GM20000 (cell line): ENCODE results near the gene EEF2.

Source experiments
- DNase-seq: peaks from one replicate; pipeline ENCODE4 v3.0.0; 2012; ENCODE audit warnings: low spot score
- TF ChIP-seq, protein P1 (sequence below): IDR thresholded peaks from 2 replicates; pipeline ENCODE4 v1.5.1; 2012; ENCODE audit warnings: mild to moderate bottlenecking, control low read depth; ENCODE audit errors: extremely low read depth, missing control alignments

EEF2 gene

DNA sequence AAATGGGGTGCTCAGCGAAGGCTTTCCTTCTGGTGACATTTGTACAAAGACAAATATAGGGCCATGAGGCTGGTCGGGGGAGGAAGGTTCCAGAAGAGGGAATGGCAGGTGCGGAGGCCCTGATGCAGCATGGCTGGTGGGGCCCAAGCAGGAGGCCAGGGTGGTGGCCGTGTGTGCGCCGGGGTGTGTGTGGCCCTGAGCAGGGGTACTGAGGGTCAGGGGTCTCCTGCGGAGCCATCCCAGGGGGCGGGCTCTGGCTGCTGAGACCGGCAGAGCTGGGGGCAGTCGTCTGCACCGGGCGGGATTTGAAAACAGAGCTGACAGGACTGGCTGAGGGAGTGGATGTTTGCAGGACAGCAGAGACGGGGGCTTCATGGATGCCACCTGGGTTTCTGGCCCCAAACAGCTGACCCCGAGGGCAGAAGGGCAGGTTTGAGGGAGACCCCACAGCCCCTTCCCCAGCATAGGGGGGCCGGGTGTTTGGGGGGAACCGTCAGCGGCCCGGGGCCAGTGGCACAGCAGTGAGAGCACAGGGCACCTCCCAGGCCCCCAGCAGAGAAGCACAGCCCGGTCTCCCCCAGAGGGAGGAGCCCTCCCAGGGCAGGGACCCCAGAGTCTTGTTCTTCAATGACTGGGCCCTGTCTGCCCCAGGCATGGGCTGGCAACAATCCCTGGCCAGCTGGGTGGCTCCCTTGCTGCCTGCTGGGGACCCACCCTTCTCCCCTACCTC lies 33.7 kb upstream of the EEF2 start:
- DNase-seq: no peak
- TF ChIP-seq, protein P1, sequence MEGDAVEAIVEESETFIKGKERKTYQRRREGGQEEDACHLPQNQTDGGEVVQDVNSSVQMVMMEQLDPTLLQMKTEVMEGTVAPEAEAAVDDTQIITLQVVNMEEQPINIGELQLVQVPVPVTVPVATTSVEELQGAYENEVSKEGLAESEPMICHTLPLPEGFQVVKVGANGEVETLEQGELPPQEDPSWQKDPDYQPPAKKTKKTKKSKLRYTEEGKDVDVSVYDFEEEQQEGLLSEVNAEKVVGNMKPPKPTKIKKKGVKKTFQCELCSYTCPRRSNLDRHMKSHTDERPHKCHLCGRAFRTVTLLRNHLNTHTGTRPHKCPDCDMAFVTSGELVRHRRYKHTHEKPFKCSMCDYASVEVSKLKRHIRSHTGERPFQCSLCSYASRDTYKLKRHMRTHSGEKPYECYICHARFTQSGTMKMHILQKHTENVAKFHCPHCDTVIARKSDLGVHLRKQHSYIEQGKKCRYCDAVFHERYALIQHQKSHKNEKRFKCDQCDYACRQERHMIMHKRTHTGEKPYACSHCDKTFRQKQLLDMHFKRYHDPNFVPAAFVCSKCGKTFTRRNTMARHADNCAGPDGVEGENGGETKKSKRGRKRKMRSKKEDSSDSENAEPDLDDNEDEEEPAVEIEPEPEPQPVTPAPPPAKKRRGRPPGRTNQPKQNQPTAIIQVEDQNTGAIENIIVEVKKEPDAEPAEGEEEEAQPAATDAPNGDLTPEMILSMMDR: no peak

DNA sequence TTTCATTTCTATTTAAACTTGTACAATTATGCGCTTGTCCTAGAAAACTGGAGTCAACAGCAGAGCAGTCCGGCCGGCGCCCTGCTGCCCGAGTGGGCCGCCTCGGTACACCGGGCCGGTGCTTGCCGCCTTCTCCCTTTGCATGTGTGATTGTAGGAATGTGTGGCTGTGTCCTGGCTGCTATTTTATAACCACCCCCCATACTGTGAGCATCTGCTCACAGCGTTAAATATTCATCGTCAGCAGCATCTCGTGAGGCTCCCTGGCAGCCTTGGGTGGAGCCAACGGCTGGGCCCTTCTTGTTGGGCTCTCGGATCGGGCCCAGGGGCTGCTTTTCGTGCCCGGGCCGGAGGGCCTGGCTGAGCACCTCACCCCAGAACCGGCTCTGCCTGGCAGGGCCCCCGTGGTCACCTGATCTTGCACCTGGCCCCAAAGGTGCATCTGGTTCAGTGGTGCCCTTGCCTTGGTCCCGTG lies 32.9 kb upstream of the EEF2 start:
- DNase-seq: no peak
- TF ChIP-seq, protein P1: no peak

DNA sequence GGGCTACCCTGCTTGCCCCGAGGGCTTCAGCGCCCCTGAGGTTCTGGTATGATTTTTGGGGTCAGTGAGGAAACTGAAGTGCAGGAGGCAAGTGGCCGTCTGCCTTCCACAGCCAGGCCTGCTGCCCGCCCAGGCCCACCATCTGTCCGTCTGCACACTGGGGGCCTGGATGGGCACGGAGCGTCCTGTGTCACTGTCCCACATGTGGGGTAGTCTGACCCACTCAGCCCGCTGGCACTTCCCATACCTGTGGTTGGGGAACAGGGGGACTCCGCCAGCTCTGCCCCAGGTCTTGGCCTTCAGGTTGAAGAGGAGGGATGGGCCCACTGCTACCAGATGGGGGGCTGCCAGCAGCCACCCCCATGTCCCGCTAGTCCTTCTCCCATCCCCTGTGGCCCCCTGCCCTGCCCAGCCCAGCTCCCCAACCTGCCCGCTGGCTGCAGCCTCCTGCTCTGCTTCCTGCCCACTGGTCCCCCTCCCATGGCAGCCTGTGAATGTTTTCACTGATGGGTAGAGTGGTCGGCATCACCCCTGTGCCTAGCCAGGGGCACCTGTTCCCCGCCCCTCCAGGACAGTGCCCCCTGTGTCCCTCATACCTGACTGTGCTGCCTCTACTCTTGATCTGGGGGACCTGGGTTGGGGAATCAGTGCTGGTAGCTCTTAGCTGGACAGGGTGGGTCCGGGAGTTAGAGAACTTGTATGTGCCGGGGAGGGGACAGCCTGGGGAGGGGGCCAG lies 31.8 kb upstream of the EEF2 start:
- no peak for DNase-seq
- TF ChIP-seq, protein P1: no peak

DNA sequence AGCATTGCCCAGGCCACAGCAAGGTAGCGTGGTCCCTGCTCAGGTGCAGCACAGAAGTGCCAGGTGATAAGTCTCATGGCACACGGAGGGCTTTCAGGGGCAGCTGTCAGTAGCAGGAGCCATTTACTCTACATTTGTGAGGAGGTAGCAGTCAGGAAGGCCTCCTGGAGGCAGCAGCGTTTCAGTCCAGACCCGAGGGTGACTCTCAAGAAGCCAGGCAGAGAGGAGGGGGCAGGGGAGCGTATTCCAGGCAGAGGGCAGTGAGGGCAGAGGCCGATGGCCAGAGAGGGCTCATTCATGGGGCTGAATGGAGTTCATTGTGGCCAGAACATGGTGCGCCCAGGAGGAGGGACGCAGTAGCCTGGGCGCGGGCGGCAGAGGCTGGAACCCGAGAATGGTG lies 31.2 kb upstream of the EEF2 start:
- TF ChIP-seq, protein P1: no peak

DNA sequence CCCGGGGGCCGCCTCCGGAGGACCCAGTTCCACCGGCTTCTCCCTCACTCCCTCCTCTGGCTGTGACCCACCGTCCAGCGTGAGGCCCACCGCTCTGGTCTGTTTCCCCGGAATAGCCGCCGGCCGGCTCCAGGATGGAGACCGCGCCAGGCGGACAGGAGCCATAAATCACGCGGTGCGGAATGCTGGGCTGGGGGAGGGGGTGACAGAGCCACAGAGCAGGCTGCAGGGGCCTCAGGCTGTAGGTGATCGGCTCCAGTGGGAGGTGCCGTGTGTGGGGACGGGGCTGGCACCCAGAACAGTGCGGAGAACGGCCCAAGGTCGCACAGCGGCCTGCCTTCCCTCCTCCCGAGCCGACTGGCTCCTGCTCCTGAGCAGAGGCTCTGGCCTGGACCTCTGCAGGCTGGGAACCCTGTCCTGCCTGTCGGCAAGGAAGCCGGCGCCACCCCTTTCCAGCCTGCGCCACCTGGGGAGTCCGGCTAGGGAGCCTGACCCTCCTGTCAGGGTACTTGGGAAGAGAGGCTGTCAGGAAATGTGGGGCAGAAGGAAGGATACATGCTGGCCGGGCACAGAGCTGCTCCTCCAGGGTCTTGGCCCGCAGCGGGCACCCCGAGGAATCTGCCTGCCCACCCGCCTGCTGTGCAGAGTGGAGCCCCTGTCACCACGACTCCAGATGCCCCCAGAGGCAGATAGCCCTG lies 30.6 kb upstream of the EEF2 start:
- TF ChIP-seq, protein P1: no peak
- no peak for DNase-seq

More for the DNA sequence above, 31.2 kb upstream of the EEF2 start:
- no peak for DNase-seq

DNA sequence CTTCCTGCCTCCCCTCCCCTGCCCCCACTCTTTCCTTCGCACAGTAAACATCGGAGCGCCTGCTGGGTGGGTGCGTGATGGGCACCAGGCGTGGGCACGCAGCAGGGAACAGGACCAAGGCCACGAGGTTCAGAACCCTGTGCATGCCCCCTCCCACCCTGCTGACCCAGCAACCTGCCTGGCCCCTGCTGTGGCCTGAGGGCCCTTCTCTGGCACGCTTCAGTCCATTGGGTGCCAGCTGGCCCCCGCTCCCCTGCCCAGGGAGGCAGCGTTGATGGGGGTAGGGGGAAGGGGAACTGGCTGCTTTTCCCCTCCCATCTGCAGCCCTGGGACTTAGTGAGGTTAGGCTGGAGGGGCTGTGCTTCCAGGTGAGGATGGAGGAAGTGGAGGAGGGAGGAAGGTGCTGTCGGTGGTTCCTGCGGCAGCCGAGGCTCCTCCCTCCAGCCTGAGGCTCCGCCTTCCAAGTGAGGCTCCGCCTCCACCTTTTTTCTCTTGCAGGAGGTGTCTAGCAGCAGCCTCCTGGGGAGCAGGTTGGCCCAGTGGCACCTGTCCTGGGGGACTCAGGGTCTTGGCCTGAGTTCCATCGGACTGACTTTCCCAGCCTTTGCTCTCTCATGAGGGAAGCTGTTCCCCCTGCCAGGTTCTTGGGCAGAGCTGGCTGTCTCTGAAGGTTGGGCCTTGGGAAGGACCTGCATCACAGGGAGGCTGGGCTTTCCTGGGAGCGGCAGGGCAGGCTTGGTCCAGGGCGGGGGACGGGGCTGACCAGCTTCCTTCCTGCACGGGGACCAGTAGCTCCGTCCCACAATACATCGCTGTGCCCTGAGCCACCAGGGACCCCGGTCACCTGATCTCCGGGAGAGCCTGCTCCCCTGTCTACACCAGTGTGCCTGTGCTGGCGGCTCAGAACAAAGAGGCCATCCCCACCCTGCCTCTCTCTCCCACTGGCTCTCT lies 29.6 kb upstream of the EEF2 start:
- no peak for DNase-seq
- TF ChIP-seq, protein P1: no peak
